ENCODE results near the gene EMCN. TPM values are rescaled to one million over a fixed set of nuclear protein-coding genes. Genes with fewer than 3 reads are reported as not detected.
"Not testable (repeated sequence)": the region's sequence is repeated elsewhere in the genome, so short reads cannot be mapped to it uniquely, and the experiment has no call there.

The EMCN gene
- total and polyA plus RNA-seq, 2 donors (not counting 1 experiment from before 2014, with no cell fraction given), result not detected

DNA sequence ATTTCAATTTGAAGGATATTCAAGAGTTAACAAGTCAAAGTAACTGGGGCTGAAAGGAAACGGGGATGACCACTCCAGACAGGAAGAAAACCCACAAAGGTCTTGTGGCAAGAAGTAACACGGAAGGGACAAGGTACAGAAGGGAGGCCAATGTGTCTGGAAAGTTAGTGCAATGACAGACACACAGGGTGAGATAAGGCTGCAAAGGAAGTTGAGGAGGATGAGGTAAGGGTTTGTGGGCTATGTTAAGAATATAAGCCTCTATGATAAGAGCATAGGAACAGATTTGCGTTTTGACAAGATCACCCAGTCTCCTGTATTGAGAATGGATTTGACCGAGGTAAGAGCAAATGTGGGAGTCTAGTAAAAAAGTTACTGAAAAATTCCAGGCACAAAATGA is 21.9 kb upstream of the EMCN start:
- TF ChIP-seq EZH2 (IDR thresholded peaks at IDR 0.05; ENCODE audit: borderline replicate concordance, insufficient read depth, low read depth, low read length, poor library complexity, severe bottlenecking), result no peak
- Mint-ChIP-seq H3K4me1 (no peaks in the 10 kb centered on the region), H3K27ac (no peak overlapping the region), H3K9me3 (ENCODE audit: insufficient read depth) (no peaks in the 10 kb centered on the region), H3K27me3 (peaks cover 3% of the 10 kb centered on the region), H3K4me3 (no peak overlapping the region)
- no peaks in the 10 kb centered on the region for H3K79me2 ChIP-seq (ENCODE audit: control insufficient read depth, insufficient read depth, low read length)
- H3K4me3 ChIP-seq (ENCODE audit: control extremely low read depth in 1 of 5, extremely low read depth in 1 of 5, insufficient read depth in 1 of 5, low read depth in 2 of 5, low read length in 4 of 5), result no peak overlapping the region
- ChIA-PET CTCF (no interaction called here), POLR2A (no interaction called here)
- H3K27me3 ChIP-seq (replicated peaks in 1 of 4; ENCODE audit: control extremely low read depth in 1 of 4, control insufficient read depth in 3 of 4, insufficient read depth in 4 of 4, low read length in 3 of 4), result no peaks in the 10 kb centered on the region
- DNase-seq (no peak), ATAC-seq (ENCODE audit: low read depth) (no peak)
- H3K4me2 ChIP-seq (replicated peaks; ENCODE audit: low read depth, low read length, poor library complexity, severe bottlenecking), result no peak overlapping the region
- H4K20me1 ChIP-seq (ENCODE audit: control insufficient read depth, insufficient read depth, low read length, poor library complexity, severe bottlenecking), result no peaks in the 10 kb centered on the region
- H3K36me3 ChIP-seq (replicated peaks in 1 of 2; ENCODE audit: control extremely low read depth in 1 of 2, control insufficient read depth in 1 of 2, extremely low read depth in 1 of 2, insufficient read depth in 2 of 2, low read length in 1 of 2), result no peaks in the 10 kb centered on the region
- no peak overlapping the region for H2AFZ ChIP-seq (ENCODE audit: insufficient read depth, low read depth, low read length, poor library complexity, severe bottlenecking)
- WGBS (ENCODE audit: insufficient coverage), result 3% methylated on average over 3 of the region's 4 CpGs
- no peak overlapping the region for H3K27ac ChIP-seq (ENCODE audit: low read length in 2 of 2)
- H3K4me1 ChIP-seq (ENCODE audit: control insufficient read depth in 2 of 2, insufficient read depth in 2 of 2, low read length in 2 of 2), result no peaks in the 10 kb centered on the region
- peaks cover 0 to 1% (median 0%) of the 10 kb centered on the region in 3 donors for H3K9me3 ChIP-seq (ENCODE audit: control extremely low read depth in 1 of 3, control insufficient read depth in 2 of 3, insufficient read depth in 1 of 3, low read length in 2 of 3)
- intact Hi-C loops (cut with micrococcal nuclease), result no loop called here
- no peak overlapping the region for H3K9ac ChIP-seq (ENCODE audit: low read length)

DNA sequence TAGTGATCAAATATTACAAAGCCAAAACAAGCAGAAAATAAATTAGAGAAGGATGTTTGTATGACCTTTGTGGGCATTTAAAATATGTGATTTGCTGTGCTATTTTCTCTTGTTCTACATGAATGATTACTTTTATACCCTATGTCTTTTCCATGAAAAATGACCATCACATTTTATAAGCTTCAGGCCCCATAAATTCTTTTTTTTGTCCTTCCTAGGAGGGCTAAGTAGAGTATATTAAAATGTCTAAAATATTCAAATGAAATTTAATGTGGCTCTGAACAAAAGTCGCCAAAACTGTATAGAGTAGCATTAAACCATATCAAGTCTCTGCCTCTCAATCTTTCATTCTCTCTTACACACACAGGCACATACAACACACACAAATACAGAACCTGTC is 15.9 kb upstream of the EMCN start:
- no peak for ATAC-seq (ENCODE audit: low read depth)
- H3K27me3 Mint-ChIP-seq, result peaks cover 21% of the 10 kb centered on the region
- no peak for DNase-seq
- ChIA-PET POLR2A (no interaction called here), CTCF (no interaction called here)
- TF ChIP-seq EZH2 (IDR thresholded peaks at IDR 0.05; ENCODE audit: borderline replicate concordance, insufficient read depth, low read depth, low read length, poor library complexity, severe bottlenecking), result no peak
- TF ChIP-seq, protein P1, sequence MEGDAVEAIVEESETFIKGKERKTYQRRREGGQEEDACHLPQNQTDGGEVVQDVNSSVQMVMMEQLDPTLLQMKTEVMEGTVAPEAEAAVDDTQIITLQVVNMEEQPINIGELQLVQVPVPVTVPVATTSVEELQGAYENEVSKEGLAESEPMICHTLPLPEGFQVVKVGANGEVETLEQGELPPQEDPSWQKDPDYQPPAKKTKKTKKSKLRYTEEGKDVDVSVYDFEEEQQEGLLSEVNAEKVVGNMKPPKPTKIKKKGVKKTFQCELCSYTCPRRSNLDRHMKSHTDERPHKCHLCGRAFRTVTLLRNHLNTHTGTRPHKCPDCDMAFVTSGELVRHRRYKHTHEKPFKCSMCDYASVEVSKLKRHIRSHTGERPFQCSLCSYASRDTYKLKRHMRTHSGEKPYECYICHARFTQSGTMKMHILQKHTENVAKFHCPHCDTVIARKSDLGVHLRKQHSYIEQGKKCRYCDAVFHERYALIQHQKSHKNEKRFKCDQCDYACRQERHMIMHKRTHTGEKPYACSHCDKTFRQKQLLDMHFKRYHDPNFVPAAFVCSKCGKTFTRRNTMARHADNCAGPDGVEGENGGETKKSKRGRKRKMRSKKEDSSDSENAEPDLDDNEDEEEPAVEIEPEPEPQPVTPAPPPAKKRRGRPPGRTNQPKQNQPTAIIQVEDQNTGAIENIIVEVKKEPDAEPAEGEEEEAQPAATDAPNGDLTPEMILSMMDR (IDR thresholded peaks at IDR 0.05), result no peak
- H3K9me3 Mint-ChIP-seq (ENCODE audit: insufficient read depth), result peaks cover 7% of the 10 kb centered on the region
- H3K9ac ChIP-seq (ENCODE audit: low read length), result no peak overlapping the region
- no CpG with 5 or more reads among the region's 1 CpG for WGBS (ENCODE audit: insufficient coverage)
- H3K36me3 ChIP-seq (replicated peaks in 1 of 2; ENCODE audit: control extremely low read depth in 1 of 2, control insufficient read depth in 1 of 2, extremely low read depth in 1 of 2, insufficient read depth in 2 of 2, low read length in 1 of 2), result no peaks in the 10 kb centered on the region
- no peaks in the 10 kb centered on the region for H3K4me1 Mint-ChIP-seq
- H3K4me3 Mint-ChIP-seq, result no peak overlapping the region
- intact Hi-C loops (cut with micrococcal nuclease), result no loop called here
- no peak overlapping the region for H3K4me3 ChIP-seq (ENCODE audit: control extremely low read depth in 1 of 5, extremely low read depth in 1 of 5, insufficient read depth in 1 of 5, low read depth in 2 of 5, low read length in 4 of 5)
- H3K9me3 ChIP-seq (ENCODE audit: control extremely low read depth in 1 of 3, control insufficient read depth in 2 of 3, insufficient read depth in 1 of 3, low read length in 2 of 3), result peaks cover 0 to 1% (median 0%) of the 10 kb centered on the region in 3 donors
- no peaks in the 10 kb centered on the region for H3K4me1 ChIP-seq (ENCODE audit: control insufficient read depth in 2 of 2, insufficient read depth in 2 of 2, low read length in 2 of 2)
- H3K27ac ChIP-seq (ENCODE audit: low read length in 2 of 2), result no peak overlapping the region
- H3K27ac Mint-ChIP-seq, result no peak overlapping the region
- H3K4me2 ChIP-seq (replicated peaks; ENCODE audit: low read depth, low read length, poor library complexity, severe bottlenecking), result no peak overlapping the region
- no peaks in the 10 kb centered on the region for H4K20me1 ChIP-seq (ENCODE audit: control insufficient read depth, insufficient read depth, low read length, poor library complexity, severe bottlenecking)
- H3K79me2 ChIP-seq (ENCODE audit: control insufficient read depth, insufficient read depth, low read length), result no peaks in the 10 kb centered on the region
- H3K27me3 ChIP-seq (replicated peaks in 1 of 4; ENCODE audit: control extremely low read depth in 1 of 4, control insufficient read depth in 3 of 4, insufficient read depth in 4 of 4, low read length in 3 of 4), result no peaks in the 10 kb centered on the region
- no peak overlapping the region for H2AFZ ChIP-seq (ENCODE audit: insufficient read depth, low read depth, low read length, poor library complexity, severe bottlenecking)

DNA sequence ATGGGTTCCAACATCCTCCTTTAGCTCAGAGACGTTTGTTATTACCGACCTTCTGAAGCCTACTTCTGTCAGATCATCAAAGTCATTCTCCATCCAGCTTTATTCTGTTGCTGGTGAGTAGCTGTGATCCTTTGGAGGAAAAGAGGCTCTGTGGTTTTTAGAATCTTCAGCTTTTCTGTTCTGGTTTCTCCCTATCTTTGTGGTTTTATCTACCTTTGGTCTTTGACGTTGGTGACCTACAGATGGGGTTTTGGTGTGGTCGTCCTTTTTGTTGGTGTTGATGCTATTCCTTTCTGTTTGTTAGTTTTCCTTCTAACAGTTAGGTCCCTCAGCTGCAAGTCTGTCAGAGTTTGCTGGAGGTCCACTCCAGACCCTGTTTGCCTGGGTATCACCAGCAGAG is 12.3 kb upstream of the EMCN start:
- H3K4me2 ChIP-seq (replicated peaks; ENCODE audit: low read depth, low read length, poor library complexity, severe bottlenecking); H3K9me3 Mint-ChIP-seq (ENCODE audit: insufficient read depth); H2AFZ ChIP-seq (ENCODE audit: insufficient read depth, low read depth, low read length, poor library complexity, severe bottlenecking); H3K27me3 ChIP-seq (replicated peaks in 1 of 4; ENCODE audit: control extremely low read depth in 1 of 4, control insufficient read depth in 3 of 4, insufficient read depth in 4 of 4, low read length in 3 of 4); CTCF ChIA-PET; H3K4me1 ChIP-seq (ENCODE audit: control insufficient read depth in 2 of 2, insufficient read depth in 2 of 2, low read length in 2 of 2); POLR2A ChIA-PET; H3K9me3 ChIP-seq (ENCODE audit: control extremely low read depth in 1 of 3, control insufficient read depth in 2 of 3, insufficient read depth in 1 of 3, low read length in 2 of 3); H3K4me1 Mint-ChIP-seq; intact Hi-C loops (cut with micrococcal nuclease); H3K27ac Mint-ChIP-seq; H3K36me3 ChIP-seq (replicated peaks in 1 of 2; ENCODE audit: control extremely low read depth in 1 of 2, control insufficient read depth in 1 of 2, extremely low read depth in 1 of 2, insufficient read depth in 2 of 2, low read length in 1 of 2); H4K20me1 ChIP-seq (ENCODE audit: control insufficient read depth, insufficient read depth, low read length, poor library complexity, severe bottlenecking); H3K4me3 ChIP-seq (ENCODE audit: control extremely low read depth in 1 of 5, extremely low read depth in 1 of 5, insufficient read depth in 1 of 5, low read depth in 2 of 5, low read length in 4 of 5); H3K79me2 ChIP-seq (ENCODE audit: control insufficient read depth, insufficient read depth, low read length); H3K4me3 Mint-ChIP-seq; H3K9ac ChIP-seq (ENCODE audit: low read length); H3K27ac ChIP-seq (ENCODE audit: low read length in 2 of 2); ATAC-seq (ENCODE audit: low read depth); DNase-seq: not testable (repeated sequence)
- peaks cover 18% of the 10 kb centered on the region for H3K27me3 Mint-ChIP-seq
- 60% methylated on average over 1 of the region's 4 CpGs for WGBS (ENCODE audit: insufficient coverage)
